Measurements from ENCODE around the gene JMJD8. TPM values are rescaled to one million over a fixed set of nuclear protein-coding genes. Genes with fewer than 3 reads are reported as not detected.

JMJD8 gene
- total and polyA plus RNA-seq, 10 of the 15 experiments (the other 5 are each of a cell fraction or from before 2014, with no cell fraction given), result 1.00 to 50.4 (median 30.7) TPM

- no peak overlapping the region for H3K27ac ChIP-seq (ENCODE audit: control insufficient read depth, insufficient read depth)
- SMC1A ChIA-PET (ENCODE audit: uncharacterized antibody, unreplicated experiment), result no interaction called here
- no peaks in the 10 kb centered on the region for H3K9me3 ChIP-seq (replicated peaks; ENCODE audit: control insufficient read depth, insufficient read depth, low read length)
- no peaks in the 10 kb centered on the region for H3K36me3 ChIP-seq (ENCODE audit: control insufficient read depth in 2 of 2, insufficient read depth in 2 of 2, low read length in 1 of 2)
- in situ Hi-C loops (cut with MboI), result no loop called here
- no peaks in the 10 kb centered on the region for H3K27me3 ChIP-seq (replicated peaks in 1 of 2; ENCODE audit: control insufficient read depth in 2 of 2, insufficient read depth in 2 of 2, low read length in 1 of 2)
- H2AFZ ChIP-seq (ENCODE audit: control insufficient read depth, low read depth, low read length), result no peak overlapping the region
- TF ChIP-seq FOS (IDR thresholded peaks at IDR 0.05; ENCODE audit: borderline replicate concordance, extremely low read depth, insufficient read length) (no peak), POLR2AphosphoS2 (IDR thresholded peaks at IDR 0.05; ENCODE audit: low read depth, low read length) (no peak)
- H3K79me2 ChIP-seq (ENCODE audit: control insufficient read depth, insufficient read depth, low read length), result no peaks in the 10 kb centered on the region; the same call in 1 of the 2 replicates
- no peak overlapping the region for H3K4me2 ChIP-seq (ENCODE audit: control insufficient read depth, insufficient read depth)
- WGBS (ENCODE audit: insufficient coverage, insufficient replicate concordance, low lambda C conversion rate, missing lambda C conversion rate), result 83% methylated on average over 9 of the region's 9 CpGs
- intact Hi-C loops (cut with micrococcal nuclease; ENCODE audit: unreplicated experiment), result no loop called here
- DNase-seq (ENCODE audit: low read depth, low spot score), result no peak
- H3K9ac ChIP-seq (ENCODE audit: control insufficient read depth, insufficient read depth, low read length), result no peak overlapping the region
- ATAC-seq, result no peak
- peaks cover 10% of the 10 kb centered on the region for H3K4me1 ChIP-seq (ENCODE audit: control insufficient read depth, insufficient read depth, low read length)
- 0 out of 2 replicates have a peak, but pooled peaks cover 2% of the 10 kb centered on the region for H4K20me1 ChIP-seq (ENCODE audit: control insufficient read depth, insufficient read depth)
- RAD21 ChIA-PET (ENCODE audit: unreplicated experiment), result no interaction called here
- no TSS peak for BruUV-seq (replicated peaks)
- CTCF ChIA-PET, result no interaction called here
- POLR2A ChIA-PET, result interaction anchor here (0.5 kb wide), 1 partner anchor 25 kb away, joined by 3 read pairs; no protein-coding TSS in a partner anchor
- H3K4me3 ChIP-seq, result no peak overlapping the region
- FAIRE-seq, result no peak
Measured at GRCh38 chr16:718389-718788, 34.3 kb upstream of the JMJD8 start.

- ChIA-PET SMC1A (ENCODE audit: uncharacterized antibody, unreplicated experiment) (no interaction called here), RAD21 (ENCODE audit: unreplicated experiment) (no interaction called here), CTCF (no interaction called here), POLR2A (interaction anchor here (0.5 kb wide), 1 partner anchor 25 kb away, joined by 3 read pairs; no protein-coding TSS in a partner anchor)
- no peak overlapping the region for H3K4me2 ChIP-seq (ENCODE audit: control insufficient read depth, insufficient read depth)
- H3K79me2 ChIP-seq (ENCODE audit: control insufficient read depth, insufficient read depth, low read length), result no peaks in the 10 kb centered on the region; the same call in 1 of the 2 replicates
- BruUV-seq (replicated peaks), result no TSS peak
- intact Hi-C loops (cut with micrococcal nuclease; ENCODE audit: unreplicated experiment) (no loop called here), in situ Hi-C loops (cut with MboI) (no loop called here)
- H3K36me3 ChIP-seq (ENCODE audit: control insufficient read depth in 2 of 2, insufficient read depth in 2 of 2, low read length in 1 of 2), result no peaks in the 10 kb centered on the region
- DNase-seq (ENCODE audit: low read depth, low spot score) (no peak), ATAC-seq (no peak), FAIRE-seq (no peak)
- H4K20me1 ChIP-seq (ENCODE audit: control insufficient read depth, insufficient read depth), result 0 out of 2 replicates have a peak, but pooled peaks cover 2% of the 10 kb centered on the region
- H3K4me1 ChIP-seq (ENCODE audit: control insufficient read depth, insufficient read depth, low read length), result peaks cover 10% of the 10 kb centered on the region
- WGBS (ENCODE audit: insufficient coverage, insufficient replicate concordance, low lambda C conversion rate, missing lambda C conversion rate), result 80% methylated on average over 31 of the region's 32 CpGs
- H2AFZ ChIP-seq (ENCODE audit: control insufficient read depth, low read depth, low read length), result no peak overlapping the region
- H3K9me3 ChIP-seq (replicated peaks; ENCODE audit: control insufficient read depth, insufficient read depth, low read length), result no peaks in the 10 kb centered on the region
- H3K27me3 ChIP-seq (replicated peaks in 1 of 2; ENCODE audit: control insufficient read depth in 2 of 2, insufficient read depth in 2 of 2, low read length in 1 of 2), result no peaks in the 10 kb centered on the region
- H3K27ac ChIP-seq (ENCODE audit: control insufficient read depth, insufficient read depth), result no peak overlapping the region
- no peak overlapping the region for H3K9ac ChIP-seq (ENCODE audit: control insufficient read depth, insufficient read depth, low read length)
- H3K4me3 ChIP-seq, result no peak overlapping the region
- no peak for TF ChIP-seq TCF7 (IDR thresholded peaks at IDR 0.05; ENCODE audit: borderline replicate concordance)
- TF ChIP-seq SUPT20H (IDR thresholded peaks at IDR 0.05; ENCODE audit: borderline replicate concordance, control insufficient read depth, low read depth, low read length), result no peak
- no peak for TF ChIP-seq TCF12 (IDR thresholded peaks at IDR 0.05; ENCODE audit: low read depth, low read length)
- TF ChIP-seq BHLHE40 (IDR thresholded peaks at IDR 0.05; ENCODE audit: borderline replicate concordance in 1 of 2, low read depth in 2 of 2, low read length in 1 of 2), result no peak
- TF ChIP-seq NFYA (IDR thresholded peaks at IDR 0.05; ENCODE audit: borderline replicate concordance, low read depth, low read length), result no peak
- TF ChIP-seq HDAC6 (IDR thresholded peaks at IDR 0.05; ENCODE audit: unreplicated experiment), result no peak
- TF ChIP-seq HCFC1 (IDR thresholded peaks at IDR 0.05; ENCODE audit: low read length), result no peak
- no peak for TF ChIP-seq MLLT1 (IDR thresholded peaks at IDR 0.05)
- TF ChIP-seq ZNF592 (IDR thresholded peaks at IDR 0.05), result no peak
Measured at GRCh38 chr16:717450-718245, 33.5 kb upstream of the JMJD8 start.
